Activated T-cell treated with anti-CD3 and anti-CD28 coated beads for 48 hours (primary cell): Measurements from ENCODE around the gene ZCCHC10.
"Not testable (repeated sequence)": the region's sequence is repeated elsewhere in the genome, so short reads cannot be mapped to it uniquely, and the experiment has no call there.

Experiments
- DNase-seq: peaks from one replicate; pipeline ENCODE4 v3.0.0-alpha.2; 2020; ENCODE audit warnings: low read depth

Gene ZCCHC10

DNA sequence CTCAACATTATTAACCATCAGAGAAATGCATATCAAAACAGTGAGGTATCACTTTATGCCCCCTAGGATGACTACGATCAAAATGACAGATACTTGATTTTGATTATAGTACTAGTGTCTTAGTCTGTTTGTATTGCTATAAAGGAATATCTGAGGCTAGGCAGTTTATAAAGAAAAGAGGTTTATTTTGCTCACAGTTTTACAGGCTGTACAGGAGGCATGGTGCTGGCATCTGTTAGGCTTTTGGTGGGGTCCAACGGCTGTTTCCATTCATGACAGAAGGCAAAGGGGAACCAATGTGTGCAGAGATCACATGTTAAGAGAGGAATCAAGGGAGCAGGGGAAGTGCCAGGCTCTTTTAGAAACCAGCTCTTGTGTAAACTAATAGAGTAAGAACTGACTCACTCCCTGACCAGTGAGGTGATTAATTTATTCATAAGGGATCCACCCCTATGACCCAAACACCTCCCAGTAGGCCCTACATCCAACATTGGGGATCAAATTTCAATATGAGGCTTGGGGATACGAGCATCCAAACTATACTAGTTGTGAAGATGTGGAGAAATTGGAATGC, 46.9 kb downstream of the ZCCHC10 start:
- no peak for DNase-seq

DNA sequence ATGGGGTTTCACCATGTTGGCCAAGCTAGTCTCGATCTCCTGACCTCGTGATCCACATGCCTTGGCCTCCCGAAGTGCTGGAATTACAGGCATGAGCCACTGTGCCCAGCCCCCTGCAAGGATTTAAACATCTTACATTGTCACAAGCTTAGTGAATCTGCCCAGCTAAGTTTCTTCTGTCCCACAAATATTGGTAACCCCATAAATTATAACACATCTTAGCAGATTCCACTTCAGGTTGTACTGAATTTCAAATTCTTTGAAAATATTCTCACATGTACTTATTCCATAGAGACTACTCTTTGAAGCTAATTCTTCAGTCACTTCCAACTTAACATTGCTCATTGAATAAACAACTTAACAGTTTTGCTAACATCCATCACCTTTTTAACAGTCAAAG, 49.5 kb downstream of the ZCCHC10 start:
- DNase-seq: no peak

GRCh38 chr5:132972436-132972828, 53.9 kb downstream of the ZCCHC10 start:
- DNase-seq: not testable (repeated sequence)

- no peak for DNase-seq
Measured at GRCh38 chr5:132971483-132972435, 54.6 kb downstream of the ZCCHC10 start.

- DNase-seq: no peak
Measured at GRCh38 chr5:132965120-132965519, 61.2 kb downstream of the ZCCHC10 start.

- peak; percentile 88 for DNase-seq
Measured at GRCh38 chr5:132963171-132964104, 62.9 kb downstream of the ZCCHC10 start, which contains the start of gene AFF4. Gene AFF4 (minus strand): TSS chr5:132963634. CDS start chr5:132937189, 26,445 bp downstream.

GRCh38 chr5:132962429-132963021, 63.8 kb downstream of the ZCCHC10 start:
- no peak for DNase-seq

DNA sequence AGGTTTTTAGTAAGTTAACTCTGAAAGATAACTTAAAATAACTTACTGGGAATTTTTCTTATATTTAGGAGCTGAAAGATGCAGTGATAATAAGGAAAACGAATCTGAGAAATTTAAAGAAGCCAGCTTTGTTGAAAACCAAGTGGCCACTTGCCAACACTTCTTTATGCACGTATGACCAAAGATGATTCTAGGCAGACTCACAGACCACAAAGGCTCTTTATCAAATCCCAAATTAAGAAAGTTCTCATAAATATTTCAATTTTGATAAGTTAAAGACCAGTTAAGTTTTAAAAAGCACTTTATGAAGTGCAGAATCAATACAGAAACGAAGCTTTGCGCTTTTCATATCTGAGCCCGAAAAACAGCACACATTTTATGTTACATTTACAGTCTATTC, 64.5 kb downstream of the ZCCHC10 start:
- DNase-seq: no peak

DNA sequence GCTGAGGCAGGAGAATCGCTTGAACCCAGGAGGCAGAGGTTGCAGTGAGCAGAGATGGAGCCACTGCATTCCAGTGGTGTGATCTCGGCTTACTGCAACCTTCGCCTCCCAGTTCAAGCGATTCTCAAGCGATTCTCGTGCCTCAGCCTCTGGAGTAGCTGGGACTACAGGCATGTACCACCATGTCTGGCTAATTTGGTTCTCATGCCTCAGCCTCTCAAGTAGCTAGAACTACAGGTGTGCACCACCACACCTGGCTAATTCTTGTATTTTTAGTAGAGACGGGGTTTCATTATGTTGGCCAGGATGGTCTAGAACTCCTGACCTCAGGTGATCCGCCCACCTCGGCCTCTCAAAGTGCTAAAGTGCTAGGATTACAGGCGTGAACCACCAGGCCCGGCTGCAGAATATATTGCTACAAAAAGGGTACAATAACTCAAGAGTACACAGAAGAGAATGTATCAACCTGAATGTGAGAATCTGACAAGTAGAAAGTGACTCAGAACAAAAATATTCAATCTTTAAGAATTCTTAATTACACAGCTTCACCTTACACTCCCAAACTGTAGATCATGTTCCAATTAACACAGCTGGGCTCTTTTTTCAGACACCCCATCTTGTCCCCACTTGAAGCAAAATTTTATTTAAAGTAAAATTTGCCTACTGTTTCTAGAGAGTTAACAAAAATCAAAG, 65.1 kb downstream of the ZCCHC10 start:
- DNase-seq: not testable (repeated sequence)

- not testable (repeated sequence) for DNase-seq
Measured at GRCh38 chr5:132956166-132956799, 70.1 kb downstream of the ZCCHC10 start.

GRCh38 chr5:132953710-132954109, 72.6 kb downstream of the ZCCHC10 start:
- DNase-seq: no peak

DNA sequence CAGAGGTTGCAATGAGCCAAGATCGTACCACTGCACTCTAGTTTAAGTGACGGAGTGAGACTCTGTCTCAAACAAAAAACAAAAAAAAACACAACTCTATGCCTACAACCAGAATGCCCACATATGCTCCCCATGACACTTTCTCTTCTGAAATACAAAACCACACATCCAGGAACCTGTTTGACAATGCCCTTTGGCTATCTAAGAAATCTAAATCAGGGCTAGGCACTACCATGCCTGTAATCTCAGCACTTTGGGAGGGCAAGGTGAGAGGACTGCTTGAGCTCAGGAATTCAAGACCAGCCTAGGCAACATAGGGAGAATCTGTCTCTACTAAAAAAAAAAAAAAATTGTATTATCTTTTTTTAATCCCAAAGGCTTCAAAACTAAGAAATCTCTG, 73.5 kb downstream of the ZCCHC10 start:
- DNase-seq: no peak

GRCh38 chr5:132951897-132952296, 74.5 kb downstream of the ZCCHC10 start:
- no peak for DNase-seq

DNA sequence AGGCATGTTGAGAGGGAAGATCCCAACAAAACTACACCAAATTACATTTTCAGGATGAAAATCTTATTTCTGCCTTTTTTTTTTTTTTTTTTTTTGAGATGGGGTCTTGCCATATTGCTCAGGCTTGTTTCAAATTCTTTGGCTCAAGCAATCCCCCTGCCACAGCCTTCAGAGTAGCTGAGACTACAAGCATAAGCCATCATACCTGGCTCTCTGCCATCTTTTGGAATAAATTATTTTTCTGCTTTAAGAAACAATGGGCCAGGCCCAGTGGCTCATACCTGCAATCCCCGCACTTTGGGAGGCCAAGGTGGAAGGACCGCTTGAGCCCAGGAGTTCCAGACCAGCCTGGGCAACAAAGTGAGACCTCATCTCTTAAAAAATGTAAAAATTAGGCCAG, 77.2 kb downstream of the ZCCHC10 start:
- DNase-seq: no peak

DNA sequence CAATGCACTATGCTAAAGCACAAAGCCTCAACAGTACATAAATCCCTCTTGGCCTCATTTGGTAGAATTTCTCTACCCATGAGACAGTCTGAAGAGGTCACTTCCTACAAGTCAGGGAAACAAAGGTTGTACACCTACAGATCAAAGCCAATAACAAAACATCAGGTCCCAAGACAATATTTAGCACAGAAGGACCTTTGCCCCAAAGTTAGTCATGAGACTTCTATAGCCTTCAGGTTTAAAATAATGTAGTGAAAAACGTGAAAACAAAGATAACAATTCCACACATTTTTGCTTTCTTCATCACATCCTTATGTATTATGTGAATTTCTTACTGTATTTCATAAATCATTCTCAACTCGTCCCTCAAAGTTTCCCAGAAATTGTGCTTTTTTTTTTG, 78.7 kb downstream of the ZCCHC10 start:
- no peak for DNase-seq
